ENCODE data around the gene CDH7.

DNA sequence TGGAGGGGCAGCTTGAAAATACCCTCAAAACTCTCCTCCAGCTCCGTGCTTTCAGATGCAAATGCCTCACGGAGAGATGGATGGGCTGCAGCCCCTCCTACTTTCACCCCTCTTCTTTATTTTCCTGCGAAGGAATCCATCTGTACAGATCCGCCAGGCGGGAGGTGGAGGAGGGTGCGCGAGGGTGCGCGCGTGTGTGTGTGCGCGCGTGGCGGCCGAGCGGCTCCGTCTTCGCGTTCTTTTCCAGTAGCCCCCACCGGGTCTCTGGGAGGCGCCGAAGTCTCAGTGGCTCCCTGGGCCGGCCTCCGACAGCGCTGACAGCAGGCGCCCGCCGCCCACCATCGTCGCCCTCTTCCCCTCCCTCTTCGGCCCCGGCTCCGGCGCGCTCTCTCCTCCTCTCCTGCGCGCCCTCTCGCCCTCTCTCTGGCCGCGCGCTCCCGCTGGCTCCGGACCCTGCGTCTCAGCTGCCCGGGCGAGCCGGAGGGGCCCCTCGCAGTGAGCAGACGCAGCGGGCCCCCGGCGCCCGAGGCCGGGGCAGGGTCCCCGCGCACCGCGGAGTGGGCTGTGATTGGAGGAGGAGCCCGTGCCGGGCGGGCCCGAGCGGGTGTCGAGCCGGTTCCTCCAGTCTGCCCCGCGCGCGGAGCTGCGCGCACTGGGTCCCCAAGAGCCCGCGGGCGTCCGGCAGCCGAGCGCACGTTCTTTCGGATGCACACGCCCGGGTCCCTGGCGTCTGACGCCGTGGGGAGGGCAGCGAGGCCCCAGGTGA, at the start of gene CDH7:
- no peak for TF ChIP-seq POLR2A (IDR thresholded peaks at IDR 0.05)
- TF ChIP-seq, protein P1, sequence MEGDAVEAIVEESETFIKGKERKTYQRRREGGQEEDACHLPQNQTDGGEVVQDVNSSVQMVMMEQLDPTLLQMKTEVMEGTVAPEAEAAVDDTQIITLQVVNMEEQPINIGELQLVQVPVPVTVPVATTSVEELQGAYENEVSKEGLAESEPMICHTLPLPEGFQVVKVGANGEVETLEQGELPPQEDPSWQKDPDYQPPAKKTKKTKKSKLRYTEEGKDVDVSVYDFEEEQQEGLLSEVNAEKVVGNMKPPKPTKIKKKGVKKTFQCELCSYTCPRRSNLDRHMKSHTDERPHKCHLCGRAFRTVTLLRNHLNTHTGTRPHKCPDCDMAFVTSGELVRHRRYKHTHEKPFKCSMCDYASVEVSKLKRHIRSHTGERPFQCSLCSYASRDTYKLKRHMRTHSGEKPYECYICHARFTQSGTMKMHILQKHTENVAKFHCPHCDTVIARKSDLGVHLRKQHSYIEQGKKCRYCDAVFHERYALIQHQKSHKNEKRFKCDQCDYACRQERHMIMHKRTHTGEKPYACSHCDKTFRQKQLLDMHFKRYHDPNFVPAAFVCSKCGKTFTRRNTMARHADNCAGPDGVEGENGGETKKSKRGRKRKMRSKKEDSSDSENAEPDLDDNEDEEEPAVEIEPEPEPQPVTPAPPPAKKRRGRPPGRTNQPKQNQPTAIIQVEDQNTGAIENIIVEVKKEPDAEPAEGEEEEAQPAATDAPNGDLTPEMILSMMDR (IDR thresholded peaks at IDR 0.05): no peak

Data from thyroid gland (tissue), 4 donors.